Mammary epithelial cell (primary cell): ENCODE results near the gene DDIAS.

ENCODE experiments used
- CTCF ChIP-seq, 2 donors: IDR thresholded peaks in 1 of 2; conservative IDR thresholded peaks in 1 of 2; 2 replicates each; pipeline ENCODE4 v1.5.1; 2011 to 2012; ENCODE audit warnings: inconsistent platforms in 2 of 2, low read length in 2 of 2, mild to moderate bottlenecking in 2 of 2, control low read depth in 1 of 2, low read depth in 1 of 2; ENCODE audit not compliant: insufficient read depth in 1 of 2; ENCODE audit errors: extremely low read depth in 1 of 2
- EZH2 ChIP-seq: IDR thresholded peaks from 2 replicates; pipeline ENCODE4 v1.6.1; 2012; ENCODE audit warnings: low read length, inconsistent platforms, borderline replicate concordance

GRCh38 chr11:82872377-82873150 lies 29.0 kb upstream of the DDIAS start:
- no peak for TF ChIP-seq CTCF (conservative IDR thresholded peaks at IDR 0.05 in 1 of 2, IDR thresholded peaks at IDR 0.05 in 1 of 2; ENCODE audit: extremely low read depth in 1 of 2, insufficient read depth in 1 of 2, low read depth in 1 of 2, low read length in 2 of 2)
- TF ChIP-seq EZH2: no peak
